Mesothelial cell of epicardium (in vitro differentiated cells): Measurements from ENCODE around the gene CAMKMT. TPM values are rescaled to one million over a fixed set of nuclear protein-coding genes. Genes with fewer than 3 reads are reported as not detected.

Experiments
- DNase-seq, 2 experiments: peaks; one replicate each; pipeline ENCODE4 v3.0.0; 2021; ENCODE audit warnings: low spot score in 2 of 2; ENCODE audit not compliant: unreplicated experiment in 2 of 2
- H3K27ac Mint-ChIP-seq: 2 replicates; pipeline ENCODE4 v1.8.0; 2021; ENCODE audit warnings: mixed read lengths
- H3K27me3 Mint-ChIP-seq: 2 replicates; pipeline ENCODE4 v1.8.0; 2021; ENCODE audit warnings: low read depth, mixed read lengths
- H3K36me3 Mint-ChIP-seq: 2 replicates; pipeline ENCODE4 v1.8.0; 2021; ENCODE audit warnings: mixed read lengths
- H3K4me1 Mint-ChIP-seq: 2 replicates; pipeline ENCODE4 v1.8.0; 2021; ENCODE audit warnings: mixed read lengths
- H3K4me3 Mint-ChIP-seq: 2 replicates; pipeline ENCODE4 v1.8.0; 2021; ENCODE audit warnings: mild to moderate bottlenecking, moderate library complexity, mixed read lengths
- H3K9me3 Mint-ChIP-seq: 2 replicates; pipeline ENCODE4 v1.8.0; 2021; ENCODE audit warnings: mixed read lengths
- total RNA-seq: library from RNA; stranded (reverse); gene quantifications from 3 replicates; pipeline ENCODE4 v1.2.1, GENCODE V29; 2021
- TF ChIP-seq, protein P1 (sequence below): fragments of 200-600 bp; sonication (generic); IDR thresholded peaks from one replicate; pipeline ENCODE4 v1.5.0; 2021; ENCODE audit warnings: antibody characterized with exemption; ENCODE audit not compliant: unreplicated experiment

Gene CAMKMT
- total RNA-seq, 1 donor from 2014 or later, result 8.3 TPM

DNA sequence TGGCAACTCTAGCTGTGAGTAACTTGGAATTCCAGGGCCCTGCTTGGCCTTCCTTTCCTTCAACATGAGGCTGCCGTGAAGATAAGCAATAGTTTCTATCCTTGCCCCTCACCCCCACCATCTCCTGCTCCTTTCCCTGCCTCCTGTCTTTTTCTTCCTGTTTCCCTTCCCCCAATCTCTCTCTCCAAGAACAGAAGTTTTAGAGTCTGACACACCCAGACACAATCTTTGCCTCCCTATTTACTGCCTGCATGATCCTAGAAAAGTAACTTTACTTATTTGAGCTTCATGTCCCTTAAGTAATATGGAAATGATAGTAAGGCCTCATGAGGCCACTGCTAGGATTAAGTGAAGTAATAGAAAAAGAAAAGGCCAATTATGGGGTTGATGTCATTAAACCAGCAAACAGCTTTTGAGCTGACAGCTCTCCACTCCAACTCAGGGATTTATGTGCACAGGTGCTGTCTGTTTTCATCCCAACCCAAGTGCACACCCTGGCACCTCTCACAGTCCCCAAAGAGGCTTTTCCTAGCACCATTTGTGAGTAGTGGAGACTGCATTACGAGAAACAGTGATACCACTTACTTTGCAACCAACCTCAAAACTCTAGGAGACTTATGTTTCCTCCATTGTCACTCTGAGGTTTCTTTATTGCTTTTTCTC lies 456.1 kb downstream of the CAMKMT start:
- Mint-ChIP-seq H3K4me3 (no peak overlapping the region), H3K27me3 (peaks cover 72% of the 10 kb centered on the region), H3K36me3 (no peaks in the 10 kb centered on the region), H3K4me1 (peaks cover 4% of the 10 kb centered on the region), H3K27ac (no peak overlapping the region), H3K9me3 (no peaks in the 10 kb centered on the region)
- no peak for DNase-seq
- TF ChIP-seq, protein P1, sequence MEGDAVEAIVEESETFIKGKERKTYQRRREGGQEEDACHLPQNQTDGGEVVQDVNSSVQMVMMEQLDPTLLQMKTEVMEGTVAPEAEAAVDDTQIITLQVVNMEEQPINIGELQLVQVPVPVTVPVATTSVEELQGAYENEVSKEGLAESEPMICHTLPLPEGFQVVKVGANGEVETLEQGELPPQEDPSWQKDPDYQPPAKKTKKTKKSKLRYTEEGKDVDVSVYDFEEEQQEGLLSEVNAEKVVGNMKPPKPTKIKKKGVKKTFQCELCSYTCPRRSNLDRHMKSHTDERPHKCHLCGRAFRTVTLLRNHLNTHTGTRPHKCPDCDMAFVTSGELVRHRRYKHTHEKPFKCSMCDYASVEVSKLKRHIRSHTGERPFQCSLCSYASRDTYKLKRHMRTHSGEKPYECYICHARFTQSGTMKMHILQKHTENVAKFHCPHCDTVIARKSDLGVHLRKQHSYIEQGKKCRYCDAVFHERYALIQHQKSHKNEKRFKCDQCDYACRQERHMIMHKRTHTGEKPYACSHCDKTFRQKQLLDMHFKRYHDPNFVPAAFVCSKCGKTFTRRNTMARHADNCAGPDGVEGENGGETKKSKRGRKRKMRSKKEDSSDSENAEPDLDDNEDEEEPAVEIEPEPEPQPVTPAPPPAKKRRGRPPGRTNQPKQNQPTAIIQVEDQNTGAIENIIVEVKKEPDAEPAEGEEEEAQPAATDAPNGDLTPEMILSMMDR, result no peak

GRCh38 chr2:44819061-44819460 lies 457.3 kb downstream of the CAMKMT start:
- Mint-ChIP-seq H3K9me3 (no peaks in the 10 kb centered on the region), H3K4me3 (no peak overlapping the region), H3K27ac (no peak overlapping the region), H3K27me3 (peaks cover 67% of the 10 kb centered on the region), H3K36me3 (no peaks in the 10 kb centered on the region), H3K4me1 (peaks cover 4% of the 10 kb centered on the region)
- no peak for DNase-seq
- TF ChIP-seq, protein P1, result no peak

GRCh38 chr2:44821500-44821899 lies 459.8 kb downstream of the CAMKMT start:
- Mint-ChIP-seq H3K36me3 (no peaks in the 10 kb centered on the region), H3K9me3 (no peaks in the 10 kb centered on the region), H3K27ac (no peak overlapping the region), H3K4me3 (no peak overlapping the region), H3K4me1 (peaks cover 4% of the 10 kb centered on the region), H3K27me3 (peaks cover 62% of the 10 kb centered on the region)
- TF ChIP-seq, protein P1, result no peak
- DNase-seq, result no peak

DNA sequence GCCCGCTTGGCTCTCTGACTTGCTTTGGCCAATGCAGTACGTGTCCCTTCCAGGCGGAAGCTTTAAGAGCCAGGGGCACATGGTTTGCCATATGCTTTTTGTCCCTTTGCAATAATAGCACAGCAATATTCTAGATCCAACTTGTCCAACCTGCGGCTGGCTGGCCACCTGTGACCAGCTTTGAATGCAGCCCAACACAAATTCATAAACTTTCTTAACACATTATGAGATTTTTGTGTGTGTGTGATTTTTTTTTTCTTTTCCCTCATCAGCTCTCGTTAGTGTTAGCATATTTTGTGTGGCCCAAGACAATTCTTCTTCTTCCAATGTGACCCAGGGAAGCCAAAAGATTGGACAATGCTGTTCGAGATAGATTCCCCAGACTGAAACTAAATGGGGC lies 460.4 kb downstream of the CAMKMT start:
- DNase-seq, result no peak
- Mint-ChIP-seq H3K9me3 (no peaks in the 10 kb centered on the region), H3K4me1 (peaks cover 4% of the 10 kb centered on the region), H3K4me3 (no peak overlapping the region), H3K27me3 (peaks cover 57% of the 10 kb centered on the region), H3K27ac (no peak overlapping the region), H3K36me3 (no peaks in the 10 kb centered on the region)
- TF ChIP-seq, protein P1, result no peak

Other genes starting within 250 kb of the CAMKMT start
- gene PPM1B, start 193.1 kb upstream of the CAMKMT start, total RNA-seq, result 36.4 to 43.4 TPM (median 37.4 TPM) in 3 replicates
- 0.38 TPM in 1 of 3 replicates, not detected in the others for gene SLC3A1, start 86.5 kb upstream of the CAMKMT start, total RNA-seq
- gene PREPL, start 453 bp upstream of the CAMKMT start, total RNA-seq, result 47.2 to 48.2 TPM (median 47.8 TPM) in 3 replicates